HL-60/S4 treated with retinoic acid at 250 ng/mL for 4 days and 3 days (cell line): ENCODE data around the gene ITGA11.

Experiments
- in situ Hi-C: fragments of 300-500 bp; cut with MboI; formaldehyde crosslinking; loops from 2 replicates; pipeline ENCODE4 v1.7.0; 2022; ENCODE audit warnings: low sequenced_read_pairs

ITGA11 gene

GRCh38 chr15:68278345-68278594 lies 153.7 kb downstream of the ITGA11 start:
- in situ Hi-C loops: no loop called here

GRCh38 chr15:68277603-68278344 lies 154.2 kb downstream of the ITGA11 start, which contains the start of gene FEM1B:
Gene FEM1B, plus strand, starts transcription at chr15:68277745. Its CDS starts 673 bp downstream, at chr15:68278418.
- in situ Hi-C loops: no loop called here

GRCh38 chr15:68277131-68277602 lies 154.8 kb downstream of the ITGA11 start:
- in situ Hi-C loops: no loop called here

- in situ Hi-C loops: no loop called here
Observed at GRCh38 chr15:68276668-68277067, 155.3 kb downstream of the ITGA11 start.

GRCh38 chr15:68275165-68275746 lies 156.7 kb downstream of the ITGA11 start:
- in situ Hi-C loops: no loop called here

- in situ Hi-C loops: no loop called here
Observed at GRCh38 chr15:68274201-68274848, 157.6 kb downstream of the ITGA11 start.

- in situ Hi-C loops: no loop called here
Observed at GRCh38 chr15:68272721-68273271, 159.2 kb downstream of the ITGA11 start.

- in situ Hi-C loops: no loop called here
Observed at GRCh38 chr15:68271854-68272471, 160.0 kb downstream of the ITGA11 start.

- in situ Hi-C loops: no loop called here
Observed at GRCh38 chr15:68268405-68268804, 163.6 kb downstream of the ITGA11 start.

- in situ Hi-C loops: no loop called here
Observed at GRCh38 chr15:68265674-68266073, 166.3 kb downstream of the ITGA11 start.

GRCh38 chr15:68265081-68265480 lies 166.9 kb downstream of the ITGA11 start:
- in situ Hi-C loops: no loop called here

- in situ Hi-C loops: no loop called here
Observed at GRCh38 chr15:68264282-68264681, 167.7 kb downstream of the ITGA11 start.

GRCh38 chr15:68262514-68263356 lies 169.2 kb downstream of the ITGA11 start:
- in situ Hi-C loops: no loop called here

- in situ Hi-C loops: no loop called here
Observed at GRCh38 chr15:68261980-68262379, 170.0 kb downstream of the ITGA11 start.

GRCh38 chr15:68261241-68261640 lies 170.7 kb downstream of the ITGA11 start:
- in situ Hi-C loops: no loop called here

- in situ Hi-C loops: no loop called here
Observed at GRCh38 chr15:68259883-68260282, 172.1 kb downstream of the ITGA11 start.

- in situ Hi-C loops: no loop called here
Observed at GRCh38 chr15:68258692-68259091, 173.3 kb downstream of the ITGA11 start.

GRCh38 chr15:68256675-68257450 lies 175.1 kb downstream of the ITGA11 start:
- in situ Hi-C loops: no loop called here

- in situ Hi-C loops: no loop called here
Observed at GRCh38 chr15:68252925-68253534, 178.9 kb downstream of the ITGA11 start.
